ENCODE measurements around the gene CCDC88B. TPM values are rescaled to one million over a fixed set of nuclear protein-coding genes. Genes with fewer than 3 reads are reported as not detected.
"Not testable (repeated sequence)": the region's sequence is repeated elsewhere in the genome, so short reads cannot be mapped to it uniquely, and the experiment has no call there.

The CCDC88B gene
- total RNA-seq, 2 donors from 2014 or later = 111 to 153 TPM

DNA sequence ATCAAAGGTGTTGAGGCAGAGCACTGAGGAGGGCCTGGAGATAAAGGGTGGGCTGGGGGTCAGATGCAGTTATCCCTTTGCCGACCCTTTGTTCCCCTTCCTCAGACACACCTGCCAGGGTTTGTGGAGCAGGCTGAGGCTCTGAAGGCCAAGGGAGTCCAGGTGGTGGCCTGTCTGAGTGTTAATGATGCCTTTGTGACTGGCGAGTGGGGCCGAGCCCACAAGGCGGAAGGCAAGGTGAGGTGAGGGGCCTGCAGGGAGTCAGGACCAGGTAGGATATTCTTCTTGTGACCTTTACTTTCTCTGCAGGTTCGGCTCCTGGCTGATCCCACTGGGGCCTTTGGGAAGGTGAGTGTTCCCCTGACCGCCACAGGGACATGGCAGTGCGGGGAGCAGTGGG lies 19.4 kb upstream of the CCDC88B start:
- H3K4me3 Mint-ChIP-seq = no peak overlapping the region
- H3K27me3 Mint-ChIP-seq = no peaks in the 10 kb centered on the region
- peaks cover 6% of the 10 kb centered on the region for H3K36me3 Mint-ChIP-seq (ENCODE audit: low read depth)
- DNase-seq = no peak
- no peak for ATAC-seq
- H3K27ac Mint-ChIP-seq = no peak overlapping the region
- H3K4me1 Mint-ChIP-seq = peaks cover 29% of the 10 kb centered on the region
- no peaks in the 10 kb centered on the region for H3K9me3 ChIP-seq (ENCODE audit: control insufficient read depth, low read length, poor library complexity, severe bottlenecking)

DNA sequence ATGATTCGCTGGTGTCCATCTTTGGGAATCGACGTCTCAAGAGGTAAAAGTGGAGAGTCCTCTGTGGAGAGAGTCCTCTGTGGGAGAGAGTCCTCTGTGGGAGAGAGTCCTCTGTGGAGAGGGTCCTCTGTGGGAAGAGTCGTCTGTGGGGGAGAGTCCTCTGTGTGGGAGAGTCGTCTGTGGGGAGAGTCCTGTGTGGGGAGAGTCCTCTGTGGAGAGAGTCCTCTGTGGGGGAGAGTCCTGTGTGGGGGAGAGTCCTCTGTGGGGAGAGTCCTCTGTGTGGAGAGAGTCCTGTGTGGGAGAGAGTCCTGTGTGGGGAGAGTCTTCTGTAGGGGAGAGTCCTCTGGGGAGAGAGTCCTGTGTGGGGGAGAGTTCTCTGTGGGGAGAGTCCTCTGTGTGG lies 19.0 kb upstream of the CCDC88B start:
- Mint-ChIP-seq H3K27me3 (no peaks in the 10 kb centered on the region), H3K4me1 (peaks cover 29% of the 10 kb centered on the region), H3K4me3 (peak overlapping the region; percentile 43), H3K27ac (no peak overlapping the region), H3K36me3 (ENCODE audit: low read depth) (peaks cover 6% of the 10 kb centered on the region)
- no peak for DNase-seq
- no peak for ATAC-seq
- no peaks in the 10 kb centered on the region for H3K9me3 ChIP-seq (ENCODE audit: control insufficient read depth, low read length, poor library complexity, severe bottlenecking)

- DNase-seq = no peak
- no peak for ATAC-seq
- H3K4me3 Mint-ChIP-seq = no peak overlapping the region
- H3K9me3 ChIP-seq (ENCODE audit: control insufficient read depth, low read length, poor library complexity, severe bottlenecking) = no peaks in the 10 kb centered on the region
- no peak overlapping the region for H3K27ac Mint-ChIP-seq
- peaks cover 6% of the 10 kb centered on the region for H3K36me3 Mint-ChIP-seq (ENCODE audit: low read depth)
- H3K27me3 Mint-ChIP-seq = no peaks in the 10 kb centered on the region
- peaks cover 27% of the 10 kb centered on the region for H3K4me1 Mint-ChIP-seq
Observed at GRCh38 chr11:64321533-64321932, 18.5 kb upstream of the CCDC88B start.

- peaks cover 19% of the 10 kb centered on the region for H3K4me1 Mint-ChIP-seq
- ATAC-seq (no peak), DNase-seq (no peak)
- H3K27me3 Mint-ChIP-seq = no peaks in the 10 kb centered on the region
- peaks cover 6% of the 10 kb centered on the region for H3K36me3 Mint-ChIP-seq (ENCODE audit: low read depth)
- H3K9me3 ChIP-seq (ENCODE audit: control insufficient read depth, low read length, poor library complexity, severe bottlenecking) = no peaks in the 10 kb centered on the region
- H3K4me3 Mint-ChIP-seq = no peak overlapping the region
- H3K27ac Mint-ChIP-seq = no peak overlapping the region
Observed at GRCh38 chr11:64322925-64323260, 17.1 kb upstream of the CCDC88B start.

GRCh38 chr11:64323373-64323772 lies 16.6 kb upstream of the CCDC88B start:
- H3K36me3 Mint-ChIP-seq (ENCODE audit: low read depth) = peaks cover 6% of the 10 kb centered on the region
- H3K27me3 Mint-ChIP-seq = no peaks in the 10 kb centered on the region
- H3K4me3 Mint-ChIP-seq = no peak overlapping the region
- DNase-seq = no peak
- ATAC-seq = no peak
- peaks cover 16% of the 10 kb centered on the region for H3K4me1 Mint-ChIP-seq
- no peaks in the 10 kb centered on the region for H3K9me3 ChIP-seq (ENCODE audit: control insufficient read depth, low read length, poor library complexity, severe bottlenecking)
- no peak overlapping the region for H3K27ac Mint-ChIP-seq

DNA sequence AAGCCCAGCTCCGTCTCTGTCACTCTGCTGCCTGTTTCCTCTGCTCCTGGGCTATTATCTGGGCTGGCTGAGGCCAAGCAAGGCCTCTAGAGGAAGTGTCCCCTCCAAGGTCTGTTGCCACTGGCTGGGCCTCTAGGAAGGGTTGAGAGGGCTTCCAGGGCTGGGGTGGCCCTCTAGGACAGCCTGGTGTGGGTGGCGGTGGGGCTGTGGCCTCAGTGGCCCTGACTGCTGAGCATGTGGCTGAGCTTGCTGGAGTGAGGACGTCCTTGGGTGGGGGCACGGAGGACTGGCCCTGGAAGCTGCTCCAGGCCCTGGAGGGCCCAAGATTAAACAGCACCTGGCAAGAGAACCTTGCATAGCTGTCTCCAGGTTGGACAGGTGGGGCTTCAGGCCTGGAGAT lies 16.0 kb upstream of the CCDC88B start:
- not testable (repeated sequence) for ATAC-seq; H3K36me3 Mint-ChIP-seq (ENCODE audit: low read depth); H3K27me3 Mint-ChIP-seq

DNA sequence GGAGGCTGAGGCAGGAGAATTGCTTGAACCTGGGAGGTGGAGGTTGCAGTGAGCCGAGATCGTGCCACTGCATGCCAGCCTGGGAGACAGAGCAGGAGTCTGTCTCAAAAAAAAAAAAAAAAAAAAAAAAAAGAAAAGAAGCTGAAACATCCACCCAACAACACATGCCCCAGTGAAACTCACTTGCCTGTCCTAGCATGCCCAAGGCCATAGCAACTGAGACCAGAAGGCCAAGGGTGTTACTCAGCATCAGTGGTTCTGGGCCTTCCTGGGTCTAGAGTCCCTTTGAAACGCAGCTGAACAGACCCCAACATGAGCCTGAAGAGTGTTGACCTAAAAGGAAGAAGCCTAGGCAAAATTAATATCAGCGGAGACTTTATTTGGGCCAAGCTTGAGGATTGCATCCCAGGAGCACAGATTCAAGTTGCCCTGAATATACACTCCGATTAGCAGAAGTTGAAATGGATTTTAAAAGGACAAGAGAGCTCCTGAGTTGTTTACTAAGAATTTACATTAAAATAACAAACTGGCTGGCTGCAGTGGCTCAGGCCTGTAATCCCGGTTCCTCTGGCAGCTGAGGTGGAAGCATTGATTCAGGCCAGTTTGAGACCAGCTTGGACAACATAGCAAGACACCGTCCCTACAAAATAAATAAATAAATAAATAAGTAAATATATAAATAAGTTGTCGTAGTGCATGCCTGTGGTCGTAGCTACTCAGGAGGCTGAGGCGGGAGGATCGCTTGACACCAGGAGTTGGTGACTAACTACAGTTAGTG lies 15.1 kb upstream of the CCDC88B start:
- H3K27me3 Mint-ChIP-seq = no peaks in the 10 kb centered on the region
- peak overlapping the region; percentile 62 for H3K27ac Mint-ChIP-seq
- ATAC-seq (no peak), DNase-seq (no peak)
- H3K9me3 ChIP-seq (ENCODE audit: control insufficient read depth, low read length, poor library complexity, severe bottlenecking) = no peaks in the 10 kb centered on the region
- peaks cover 6% of the 10 kb centered on the region for H3K36me3 Mint-ChIP-seq (ENCODE audit: low read depth)
- H3K4me3 Mint-ChIP-seq = no peak overlapping the region
- peaks cover 6% of the 10 kb centered on the region for H3K4me1 Mint-ChIP-seq

More for the DNA sequence above, 16.0 kb upstream of the CCDC88B start:
- H3K4me3 Mint-ChIP-seq; H3K9me3 ChIP-seq (ENCODE audit: control insufficient read depth, low read length, poor library complexity, severe bottlenecking); DNase-seq: not testable (repeated sequence)
- H3K4me1 Mint-ChIP-seq = peaks cover 13% of the 10 kb centered on the region
- peak overlapping the region; percentile 62 for H3K27ac Mint-ChIP-seq

- DNase-seq (no peak), ATAC-seq (no peak)
- H3K27me3 Mint-ChIP-seq = no peaks in the 10 kb centered on the region
- no peak overlapping the region for H3K27ac Mint-ChIP-seq
- peaks cover 9% of the 10 kb centered on the region for H3K4me1 Mint-ChIP-seq
- no peaks in the 10 kb centered on the region for H3K36me3 Mint-ChIP-seq (ENCODE audit: low read depth)
- H3K4me3 Mint-ChIP-seq = no peak overlapping the region
- no peaks in the 10 kb centered on the region for H3K9me3 ChIP-seq (ENCODE audit: control insufficient read depth, low read length, poor library complexity, severe bottlenecking)
Observed at GRCh38 chr11:64327375-64327774, 12.6 kb upstream of the CCDC88B start.

- no peak for ATAC-seq
- Mint-ChIP-seq H3K4me1 (peaks cover 9% of the 10 kb centered on the region), H3K27ac (no peak overlapping the region), H3K4me3 (no peak overlapping the region), H3K36me3 (ENCODE audit: low read depth) (no peaks in the 10 kb centered on the region), H3K27me3 (no peaks in the 10 kb centered on the region)
- no peak for DNase-seq
- H3K9me3 ChIP-seq (ENCODE audit: control insufficient read depth, low read length, poor library complexity, severe bottlenecking) = no peaks in the 10 kb centered on the region
Observed at GRCh38 chr11:64327993-64328392, 12.0 kb upstream of the CCDC88B start.

GRCh38 chr11:64330888-64331287 lies 9.1 kb upstream of the CCDC88B start:
- H3K27ac Mint-ChIP-seq = no peak overlapping the region
- H3K4me3 Mint-ChIP-seq = no peak overlapping the region
- peaks cover 12% of the 10 kb centered on the region for H3K4me1 Mint-ChIP-seq
- no peak for DNase-seq
- no peaks in the 10 kb centered on the region for H3K9me3 ChIP-seq (ENCODE audit: control insufficient read depth, low read length, poor library complexity, severe bottlenecking)
- no peak for ATAC-seq
- no peaks in the 10 kb centered on the region for H3K27me3 Mint-ChIP-seq
- no peaks in the 10 kb centered on the region for H3K36me3 Mint-ChIP-seq (ENCODE audit: low read depth)

DNA sequence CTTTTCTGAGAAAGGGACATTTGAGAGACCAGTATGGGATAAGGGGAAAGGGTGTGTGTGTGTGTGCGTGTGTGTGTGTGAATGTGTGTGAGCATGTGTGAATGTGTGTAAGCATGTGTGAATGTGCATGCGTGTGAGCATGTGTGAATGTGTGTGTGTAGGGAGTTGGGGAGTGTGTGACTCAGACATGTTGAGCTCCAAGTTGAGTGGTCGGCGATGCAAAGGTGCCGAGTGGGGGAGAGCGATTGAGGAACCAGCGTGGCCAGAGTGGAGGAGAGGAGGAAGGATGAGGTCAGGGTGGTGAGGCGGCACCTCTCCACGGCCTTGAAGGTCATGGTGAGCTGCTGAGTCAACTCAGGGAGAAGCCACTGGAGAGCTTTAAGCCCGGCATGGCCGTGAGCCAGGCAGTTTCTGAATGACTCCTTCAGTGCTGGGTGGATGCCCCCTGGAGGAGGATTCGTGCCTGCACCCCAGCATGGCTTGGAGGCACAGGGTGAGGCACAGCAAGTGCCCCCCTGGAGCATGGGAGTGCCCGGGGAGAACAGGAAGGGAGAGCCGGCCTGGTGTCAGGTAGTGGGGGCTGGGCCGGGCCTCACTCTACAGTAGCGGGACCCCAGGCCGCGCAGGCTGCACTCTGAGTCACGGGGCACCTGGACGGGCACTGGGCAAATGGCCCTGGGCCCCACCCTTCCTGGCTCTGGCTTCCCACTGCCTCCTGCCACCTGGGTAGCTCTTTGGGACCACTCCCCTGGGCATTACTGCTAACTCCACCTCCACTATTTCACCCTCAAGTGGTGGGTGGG lies 8.2 kb upstream of the CCDC88B start:
- ATAC-seq = peak; percentile 91
- H3K27me3 Mint-ChIP-seq = no peaks in the 10 kb centered on the region

DNA sequence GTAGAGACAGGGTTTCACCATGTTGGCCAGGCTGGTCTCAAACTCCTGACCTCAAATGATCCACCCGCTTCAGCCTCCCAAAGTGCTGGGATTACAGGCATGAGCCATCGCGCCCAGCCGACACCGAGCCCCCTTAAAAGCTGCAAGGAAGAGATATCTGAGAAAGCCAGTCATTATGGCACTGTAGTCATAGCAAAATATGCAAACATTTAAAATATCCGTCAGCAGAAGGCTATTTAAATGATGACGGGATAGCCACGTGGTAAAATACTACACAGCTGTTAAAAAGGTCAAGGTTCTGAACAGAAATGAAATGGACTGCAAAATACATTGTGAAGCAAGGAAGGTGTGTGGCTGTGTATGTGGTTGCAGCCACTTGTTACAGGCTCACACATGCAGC lies 6.4 kb upstream of the CCDC88B start:
- no peaks in the 10 kb centered on the region for H3K36me3 Mint-ChIP-seq (ENCODE audit: low read depth)
- peaks cover 12% of the 10 kb centered on the region for H3K4me1 Mint-ChIP-seq
- H3K4me3 Mint-ChIP-seq = no peak overlapping the region
- no peak for DNase-seq
- no peak for ATAC-seq
- H3K27me3 Mint-ChIP-seq = no peaks in the 10 kb centered on the region
- H3K9me3 ChIP-seq (ENCODE audit: control insufficient read depth, low read length, poor library complexity, severe bottlenecking) = no peaks in the 10 kb centered on the region
- H3K27ac Mint-ChIP-seq = no peak overlapping the region

More for the DNA sequence above, 8.2 kb upstream of the CCDC88B start:
- Mint-ChIP-seq H3K36me3 (ENCODE audit: low read depth) (no peaks in the 10 kb centered on the region), H3K4me3 (peak overlapping the region; percentile 83), H3K27ac (peak overlapping the region; percentile 83), H3K4me1 (peaks cover 12% of the 10 kb centered on the region)
- DNase-seq = peak; percentile 34 to 53 (median 43)
- no peaks in the 10 kb centered on the region for H3K9me3 ChIP-seq (ENCODE audit: control insufficient read depth, low read length, poor library complexity, severe bottlenecking)

DNA sequence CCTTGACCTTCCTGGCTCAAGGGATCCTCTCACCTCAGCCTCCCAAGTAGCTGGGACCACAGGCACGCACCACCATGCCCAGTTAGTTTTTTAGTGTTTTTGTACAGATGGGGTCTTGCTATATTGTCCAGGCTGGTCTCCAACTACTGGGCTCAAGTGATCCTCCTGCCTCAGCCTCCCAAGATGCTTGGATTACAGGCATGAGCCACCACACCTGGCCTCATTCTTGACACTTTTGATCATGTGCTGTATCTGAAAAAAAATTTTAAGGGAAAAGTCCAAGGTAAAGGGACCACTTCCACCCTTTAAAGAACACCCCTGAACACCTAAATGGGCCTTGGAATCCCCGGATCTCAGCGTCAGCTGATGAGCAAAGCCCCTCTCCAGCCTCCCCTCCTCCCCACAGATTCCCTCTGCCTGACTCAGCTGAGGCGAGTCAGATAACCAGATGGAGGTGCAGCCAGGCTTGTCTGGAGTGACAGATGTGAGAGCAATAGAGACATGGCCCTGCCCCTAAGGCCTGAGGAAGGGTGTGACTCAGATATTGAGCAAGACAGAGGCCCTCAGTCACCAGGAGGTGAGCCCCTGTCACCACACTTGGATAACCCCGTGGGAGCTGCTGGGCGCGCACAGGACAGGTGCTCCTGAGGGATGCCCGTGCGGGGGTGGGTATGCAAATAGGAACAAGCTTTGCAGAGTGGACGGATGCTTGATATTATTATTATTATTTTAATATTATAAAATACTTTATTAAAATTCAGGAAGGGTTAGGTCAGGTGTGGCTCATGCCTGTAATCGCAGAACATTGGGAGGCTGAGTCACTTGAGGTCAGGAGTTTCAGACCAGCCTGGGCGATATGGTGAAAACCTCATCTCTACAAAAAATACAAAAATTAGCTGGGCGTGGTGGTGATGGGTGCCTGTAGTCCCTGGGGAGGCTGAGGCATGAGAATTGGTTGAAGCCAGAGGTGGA lies 5.0 kb upstream of the CCDC88B start:
- no peaks in the 10 kb centered on the region for H3K9me3 ChIP-seq (ENCODE audit: control insufficient read depth, low read length, poor library complexity, severe bottlenecking)
- Mint-ChIP-seq H3K4me3 (no peak overlapping the region), H3K36me3 (ENCODE audit: low read depth) (no peaks in the 10 kb centered on the region), H3K4me1 (peaks cover 24% of the 10 kb centered on the region), H3K27me3 (no peaks in the 10 kb centered on the region), H3K27ac (no peak overlapping the region)
- DNase-seq (no peak), ATAC-seq (no peak)
